ENCODE results near the gene PKN2.

Gene PKN2

GRCh38 chr1:88655685-88656299, 28.3 kb upstream of the PKN2 start:
- Histone ChIP-seq H3K9me3 (ENCODE audit: low read length) (no peaks in the 10 kb centered on the region), H3K9ac (ENCODE audit: low read length) (no peak overlapping the region), H3K36me3 (ENCODE audit: insufficient read depth, low read length) (no peaks in the 10 kb centered on the region), H3K4me1 (ENCODE audit: insufficient read depth, low read length) (no peaks in the 10 kb centered on the region), H3K4me3 (ENCODE audit: low read depth in 1 of 2, low read length in 2 of 2) (no peak overlapping the region), H3K27me3 (ENCODE audit: control insufficient read depth in 1 of 2, insufficient read depth in 2 of 2, low read length in 2 of 2) (no peaks in the 10 kb centered on the region), H3K27ac (ENCODE audit: low read depth, low read length) (no peak overlapping the region)

GRCh38 chr1:88658419-88658818, 25.7 kb upstream of the PKN2 start:
- Histone ChIP-seq H3K9me3 (ENCODE audit: low read length) (no peaks in the 10 kb centered on the region), H3K4me1 (ENCODE audit: insufficient read depth, low read length) (no peaks in the 10 kb centered on the region), H3K36me3 (ENCODE audit: insufficient read depth, low read length) (no peaks in the 10 kb centered on the region), H3K4me3 (ENCODE audit: low read depth in 1 of 2, low read length in 2 of 2) (no peak overlapping the region), H3K27ac (ENCODE audit: low read depth, low read length) (no peak overlapping the region), H3K9ac (ENCODE audit: low read length) (no peak overlapping the region), H3K27me3 (ENCODE audit: control insufficient read depth in 1 of 2, insufficient read depth in 2 of 2, low read length in 2 of 2) (no peaks in the 10 kb centered on the region)

GRCh38 chr1:88659552-88659951, 24.5 kb upstream of the PKN2 start:
- Histone ChIP-seq H3K36me3 (ENCODE audit: insufficient read depth, low read length) (no peaks in the 10 kb centered on the region), H3K27me3 (ENCODE audit: control insufficient read depth in 1 of 2, insufficient read depth in 2 of 2, low read length in 2 of 2) (no peaks in the 10 kb centered on the region), H3K9me3 (ENCODE audit: low read length) (no peaks in the 10 kb centered on the region), H3K4me3 (ENCODE audit: low read depth in 1 of 2, low read length in 2 of 2) (no peak overlapping the region), H3K27ac (ENCODE audit: low read depth, low read length) (no peak overlapping the region), H3K4me1 (ENCODE audit: insufficient read depth, low read length) (no peaks in the 10 kb centered on the region), H3K9ac (ENCODE audit: low read length) (no peak overlapping the region)

- Histone ChIP-seq H3K4me3 (ENCODE audit: low read depth in 1 of 2, low read length in 2 of 2) (no peak overlapping the region), H3K9ac (ENCODE audit: low read length) (no peak overlapping the region)
These were observed 22.9 kb upstream of the PKN2 start for GRCh38 chr1:88661188-88661587.

GRCh38 chr1:88661951-88662699, 21.9 kb upstream of the PKN2 start:
- H3K36me3 ChIP-seq (ENCODE audit: insufficient read depth, low read length), result no peaks in the 10 kb centered on the region
- no peak overlapping the region for H3K9ac ChIP-seq (ENCODE audit: low read length)
- no peak overlapping the region for H3K27ac ChIP-seq (ENCODE audit: low read depth, low read length)
- no peak overlapping the region for H3K4me3 ChIP-seq (ENCODE audit: low read depth in 1 of 2, low read length in 2 of 2)
- no peaks in the 10 kb centered on the region for H3K9me3 ChIP-seq (ENCODE audit: low read length)
- no peaks in the 10 kb centered on the region for H3K27me3 ChIP-seq (ENCODE audit: control insufficient read depth in 1 of 2, insufficient read depth in 2 of 2, low read length in 2 of 2)
- no peaks in the 10 kb centered on the region for H3K4me1 ChIP-seq (ENCODE audit: insufficient read depth, low read length)

More at GRCh38 chr1:88661188-88661587, 22.9 kb upstream of the PKN2 start:
- Histone ChIP-seq H3K36me3 (ENCODE audit: insufficient read depth, low read length) (no peaks in the 10 kb centered on the region), H3K27me3 (ENCODE audit: control insufficient read depth in 1 of 2, insufficient read depth in 2 of 2, low read length in 2 of 2) (no peaks in the 10 kb centered on the region), H3K9me3 (ENCODE audit: low read length) (no peaks in the 10 kb centered on the region), H3K27ac (ENCODE audit: low read depth, low read length) (no peak overlapping the region), H3K4me1 (ENCODE audit: insufficient read depth, low read length) (no peaks in the 10 kb centered on the region)

- Histone ChIP-seq H3K4me3 (ENCODE audit: low read depth in 1 of 2, low read length in 2 of 2) (no peak overlapping the region), H3K27ac (ENCODE audit: low read depth, low read length) (no peak overlapping the region), H3K27me3 (ENCODE audit: control insufficient read depth in 1 of 2, insufficient read depth in 2 of 2, low read length in 2 of 2) (no peaks in the 10 kb centered on the region), H3K9me3 (ENCODE audit: low read length) (no peaks in the 10 kb centered on the region), H3K9ac (ENCODE audit: low read length) (no peak overlapping the region), H3K36me3 (ENCODE audit: insufficient read depth, low read length) (no peaks in the 10 kb centered on the region), H3K4me1 (ENCODE audit: insufficient read depth, low read length) (no peaks in the 10 kb centered on the region)
These were observed 21.4 kb upstream of the PKN2 start for GRCh38 chr1:88662723-88663122.

- no peaks in the 10 kb centered on the region for H3K9me3 ChIP-seq (ENCODE audit: low read length)
- H3K4me1 ChIP-seq (ENCODE audit: insufficient read depth, low read length), result no peaks in the 10 kb centered on the region
- H3K9ac ChIP-seq (ENCODE audit: low read length), result no peak overlapping the region
- H3K4me3 ChIP-seq (ENCODE audit: low read depth in 1 of 2, low read length in 2 of 2), result no peak overlapping the region
- H3K36me3 ChIP-seq (ENCODE audit: insufficient read depth, low read length), result no peaks in the 10 kb centered on the region
- no peak overlapping the region for H3K27ac ChIP-seq (ENCODE audit: low read depth, low read length)
- H3K27me3 ChIP-seq (ENCODE audit: control insufficient read depth in 1 of 2, insufficient read depth in 2 of 2, low read length in 2 of 2), result no peaks in the 10 kb centered on the region
These were observed 15.7 kb upstream of the PKN2 start for GRCh38 chr1:88668405-88668804.

GRCh38 chr1:88670462-88670861, 13.6 kb upstream of the PKN2 start:
- Histone ChIP-seq H3K4me3 (ENCODE audit: low read depth in 1 of 2, low read length in 2 of 2) (no peak overlapping the region), H3K36me3 (ENCODE audit: insufficient read depth, low read length) (no peaks in the 10 kb centered on the region), H3K27ac (ENCODE audit: low read depth, low read length) (no peak overlapping the region), H3K4me1 (ENCODE audit: insufficient read depth, low read length) (no peaks in the 10 kb centered on the region), H3K27me3 (ENCODE audit: control insufficient read depth in 1 of 2, insufficient read depth in 2 of 2, low read length in 2 of 2) (no peaks in the 10 kb centered on the region), H3K9ac (ENCODE audit: low read length) (no peak overlapping the region), H3K9me3 (ENCODE audit: low read length) (no peaks in the 10 kb centered on the region)

GRCh38 chr1:88673446-88673845, 10.6 kb upstream of the PKN2 start:
- H3K4me3 ChIP-seq (ENCODE audit: low read depth in 1 of 2, low read length in 2 of 2), result no peak overlapping the region

GRCh38 chr1:88678405-88678804, 5.7 kb upstream of the PKN2 start:
- Histone ChIP-seq H3K9me3 (ENCODE audit: low read length) (no peaks in the 10 kb centered on the region), H3K27ac (ENCODE audit: low read depth, low read length) (no peak overlapping the region), H3K36me3 (ENCODE audit: insufficient read depth, low read length) (no peaks in the 10 kb centered on the region), H3K4me3 (ENCODE audit: low read depth in 1 of 2, low read length in 2 of 2) (no peak overlapping the region), H3K9ac (ENCODE audit: low read length) (no peak overlapping the region), H3K27me3 (ENCODE audit: control insufficient read depth in 1 of 2, insufficient read depth in 2 of 2, low read length in 2 of 2) (no peaks in the 10 kb centered on the region), H3K4me1 (ENCODE audit: insufficient read depth, low read length) (peaks cover 7% of the 10 kb centered on the region)

More at GRCh38 chr1:88673446-88673845, 10.6 kb upstream of the PKN2 start:
- Histone ChIP-seq H3K36me3 (ENCODE audit: insufficient read depth, low read length) (no peaks in the 10 kb centered on the region), H3K27me3 (ENCODE audit: control insufficient read depth in 1 of 2, insufficient read depth in 2 of 2, low read length in 2 of 2) (no peaks in the 10 kb centered on the region), H3K27ac (ENCODE audit: low read depth, low read length) (no peak overlapping the region), H3K4me1 (ENCODE audit: insufficient read depth, low read length) (no peaks in the 10 kb centered on the region), H3K9ac (ENCODE audit: low read length) (no peak overlapping the region), H3K9me3 (ENCODE audit: low read length) (no peaks in the 10 kb centered on the region)

- Histone ChIP-seq H3K36me3 (ENCODE audit: insufficient read depth, low read length) (no peaks in the 10 kb centered on the region), H3K9me3 (ENCODE audit: low read length) (no peaks in the 10 kb centered on the region), H3K4me3 (ENCODE audit: low read depth in 1 of 2, low read length in 2 of 2) (no peak overlapping the region), H3K4me1 (ENCODE audit: insufficient read depth, low read length) (peaks cover 7% of the 10 kb centered on the region), H3K27me3 (ENCODE audit: control insufficient read depth in 1 of 2, insufficient read depth in 2 of 2, low read length in 2 of 2) (no peaks in the 10 kb centered on the region), H3K9ac (ENCODE audit: low read length) (no peak overlapping the region), H3K27ac (ENCODE audit: low read depth, low read length) (no peak overlapping the region)
These were observed 3.6 kb upstream of the PKN2 start for GRCh38 chr1:88680471-88680870.
